Ascending aorta (tissue), 2 donors: ENCODE results near the gene PRUNE2. TPM values are rescaled to one million over a fixed set of nuclear protein-coding genes. Genes with fewer than 3 reads are reported as not detected.

Experiments
- DNase-seq, 2 donors: peaks; one replicate each; pipeline ENCODE4 v3.0.0-alpha.2; 2019; ENCODE audit warnings: low spot score in 2 of 2
- H3K27ac ChIP-seq, 2 donors: fragments of 200-600 bp; sonication (generic); one replicate each; pipeline ENCODE4 v1.5.1; 2016 to 2017; ENCODE audit warnings: mild to moderate bottlenecking in 1 of 2
- H3K27me3 ChIP-seq: fragments of 200-600 bp; sonication (generic); one replicate; pipeline ENCODE4 v1.5.1; 2017
- H3K36me3 ChIP-seq, 2 donors: fragments of 200-600 bp; sonication (generic); one replicate each; pipeline ENCODE4 v1.5.1; 2016
- H3K4me1 ChIP-seq, 2 donors: fragments of 200-600 bp; sonication (generic); one replicate each; pipeline ENCODE4 v1.5.1; 2016 to 2017; ENCODE audit warnings: mild to moderate bottlenecking in 1 of 2
- H3K4me3 ChIP-seq, 2 donors: fragments of 200-600 bp; sonication (generic); one replicate each; pipeline ENCODE4 v1.5.1; 2016 to 2017; ENCODE audit warnings: mild to moderate bottlenecking in 1 of 2
- H3K9me3 ChIP-seq, 2 donors: fragments of 200-600 bp; sonication (generic); one replicate each; pipeline ENCODE4 v1.5.1; 2016
- intact Hi-C: fragments of 100-400 bp; cut with DNase I; formaldehyde crosslinking; loops from one replicate; pipeline ENCODE4 v1.15.1; 2023
- total RNA-seq: library from RNA; depleted of rRNA; stranded (reverse); fragments of >200 nt; gene quantifications from one replicate; pipeline ENCODE4 v1.1.0, GENCODE V29; 2016
- TF ChIP-seq, protein P1 (sequence below), 3 experiments: fragments of 200-600 bp in 2 of 3; fragments of 450-650 bp in 1 of 3; sonication (generic) in 2 of 3; IDR thresholded peaks; one replicate each; pipeline ENCODE4 v1.5.1; 2016 to 2019; ENCODE audit warnings: antibody characterized with exemption in 3 of 3, mild to moderate bottlenecking in 1 of 3, moderate library complexity in 1 of 3

The PRUNE2 gene
- total RNA-seq, 1 donor from 2014 or later = 200 TPM

DNA sequence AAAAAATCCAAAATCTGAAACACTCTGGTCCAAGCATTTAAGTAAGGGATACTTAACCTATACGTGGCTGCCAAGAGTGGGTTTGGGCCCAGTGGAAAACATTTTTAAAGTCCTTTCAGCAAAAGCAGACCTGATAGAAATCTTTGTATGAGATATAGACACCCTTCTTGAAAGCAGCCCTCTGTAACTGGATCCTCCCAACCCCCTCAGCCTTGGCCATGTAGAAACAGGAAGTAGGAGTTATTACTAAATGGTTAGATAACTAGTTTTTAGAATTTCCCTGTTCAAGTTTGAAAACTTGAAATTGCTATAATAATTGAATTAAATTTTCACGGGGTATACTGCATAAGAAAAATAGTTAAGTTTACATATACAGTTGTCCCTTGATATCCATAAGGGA, 253.0 kb downstream of the PRUNE2 start:
- TF ChIP-seq, protein P1, sequence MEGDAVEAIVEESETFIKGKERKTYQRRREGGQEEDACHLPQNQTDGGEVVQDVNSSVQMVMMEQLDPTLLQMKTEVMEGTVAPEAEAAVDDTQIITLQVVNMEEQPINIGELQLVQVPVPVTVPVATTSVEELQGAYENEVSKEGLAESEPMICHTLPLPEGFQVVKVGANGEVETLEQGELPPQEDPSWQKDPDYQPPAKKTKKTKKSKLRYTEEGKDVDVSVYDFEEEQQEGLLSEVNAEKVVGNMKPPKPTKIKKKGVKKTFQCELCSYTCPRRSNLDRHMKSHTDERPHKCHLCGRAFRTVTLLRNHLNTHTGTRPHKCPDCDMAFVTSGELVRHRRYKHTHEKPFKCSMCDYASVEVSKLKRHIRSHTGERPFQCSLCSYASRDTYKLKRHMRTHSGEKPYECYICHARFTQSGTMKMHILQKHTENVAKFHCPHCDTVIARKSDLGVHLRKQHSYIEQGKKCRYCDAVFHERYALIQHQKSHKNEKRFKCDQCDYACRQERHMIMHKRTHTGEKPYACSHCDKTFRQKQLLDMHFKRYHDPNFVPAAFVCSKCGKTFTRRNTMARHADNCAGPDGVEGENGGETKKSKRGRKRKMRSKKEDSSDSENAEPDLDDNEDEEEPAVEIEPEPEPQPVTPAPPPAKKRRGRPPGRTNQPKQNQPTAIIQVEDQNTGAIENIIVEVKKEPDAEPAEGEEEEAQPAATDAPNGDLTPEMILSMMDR (IDR thresholded peaks at IDR 0.05) = no peak
- Histone ChIP-seq H3K4me3 (no peak overlapping the region), H3K27me3 (no peaks in the 10 kb centered on the region), H3K36me3 (peaks cover 8 to 20% of the 10 kb centered on the region in 2 donors), H3K9me3 (no peaks in the 10 kb centered on the region), H3K27ac (peak overlapping the region; percentile 62 to 74), H3K4me1 (peaks cover 0 to 51% of the 10 kb centered on the region in 2 donors)
- DNase-seq = no peak
- intact Hi-C loops = loop anchor here (10.0 kb wide), 3 partner anchors 162 to 1418 kb away; partner anchors contain the start of gene PRUNE2

DNA sequence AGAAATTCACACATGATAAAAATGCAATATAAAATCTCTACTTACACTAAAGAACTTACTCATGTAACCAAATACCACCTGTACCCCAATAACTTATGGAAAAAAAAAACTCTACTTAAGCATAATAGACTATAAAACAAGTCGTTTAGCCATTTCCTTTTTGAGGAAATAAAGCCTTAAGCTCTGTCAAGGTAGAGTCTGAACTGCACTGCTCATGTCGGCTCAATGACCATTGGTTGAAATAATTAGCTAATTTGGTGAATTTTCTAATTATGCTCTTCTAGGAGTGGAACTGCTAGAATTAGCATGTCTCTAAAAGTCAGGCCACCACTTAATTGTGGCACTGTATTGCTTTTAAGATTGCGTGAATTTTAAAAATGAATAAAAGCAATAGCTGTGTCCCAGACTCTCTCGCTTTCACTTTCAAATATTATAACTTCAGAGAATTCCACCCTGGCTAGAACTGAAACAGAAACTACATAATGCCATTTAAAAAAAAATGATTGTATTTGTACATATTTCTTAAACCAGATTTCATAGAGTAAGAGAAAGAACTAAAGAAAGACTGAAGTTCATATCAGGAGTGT, 254.7 kb downstream of the PRUNE2 start:
- Histone ChIP-seq H3K36me3 (peaks cover 8 to 25% of the 10 kb centered on the region in 2 donors), H3K4me3 (peak overlapping the region; percentile 12 to 35), H3K27ac (peak overlapping the region; percentile 31 to 54), H3K27me3 (no peaks in the 10 kb centered on the region), H3K4me1 (peaks cover 0 to 41% of the 10 kb centered on the region in 2 donors), H3K9me3 (no peaks in the 10 kb centered on the region)
- intact Hi-C loops = loop anchor here (10.0 kb wide), 3 partner anchors 164 to 1416 kb away; partner anchors contain the start of gene PRUNE2
- DNase-seq = no peak
- TF ChIP-seq, protein P1 (IDR thresholded peaks at IDR 0.05) = no peak

DNA sequence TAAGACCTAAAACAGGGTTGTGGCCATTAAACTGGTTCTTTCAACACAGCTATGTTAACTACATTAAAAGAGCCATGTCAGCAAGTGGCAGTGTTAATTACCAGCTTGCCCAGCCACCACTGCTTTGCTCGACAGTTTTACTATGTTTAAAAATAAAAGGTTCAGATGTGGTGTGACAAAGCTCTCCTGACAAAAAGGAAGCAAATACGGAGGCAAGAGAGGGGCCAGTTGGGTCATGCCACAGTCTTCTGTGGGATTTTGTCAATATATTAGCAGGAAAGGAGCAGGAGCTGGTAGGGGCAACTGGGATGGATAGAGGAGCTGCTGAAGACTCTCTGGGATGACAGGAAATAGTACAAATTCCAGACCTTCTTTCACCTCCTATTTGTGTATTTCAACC, 255.2 kb downstream of the PRUNE2 start:
- Histone ChIP-seq H3K27ac (peak overlapping the region; percentile 31 to 50), H3K4me1 (peaks cover 0 to 43% of the 10 kb centered on the region in 2 donors), H3K4me3 (peak overlapping the region in 1 of 2 donors; percentile 35), H3K27me3 (no peaks in the 10 kb centered on the region), H3K9me3 (no peaks in the 10 kb centered on the region), H3K36me3 (peaks cover 8 to 25% of the 10 kb centered on the region in 2 donors)
- TF ChIP-seq, protein P1 (IDR thresholded peaks at IDR 0.05) = no peak
- no peak for DNase-seq
- intact Hi-C loops = loop anchor here (10.0 kb wide), 3 partner anchors 164 to 1416 kb away; partner anchors contain the start of gene PRUNE2

DNA sequence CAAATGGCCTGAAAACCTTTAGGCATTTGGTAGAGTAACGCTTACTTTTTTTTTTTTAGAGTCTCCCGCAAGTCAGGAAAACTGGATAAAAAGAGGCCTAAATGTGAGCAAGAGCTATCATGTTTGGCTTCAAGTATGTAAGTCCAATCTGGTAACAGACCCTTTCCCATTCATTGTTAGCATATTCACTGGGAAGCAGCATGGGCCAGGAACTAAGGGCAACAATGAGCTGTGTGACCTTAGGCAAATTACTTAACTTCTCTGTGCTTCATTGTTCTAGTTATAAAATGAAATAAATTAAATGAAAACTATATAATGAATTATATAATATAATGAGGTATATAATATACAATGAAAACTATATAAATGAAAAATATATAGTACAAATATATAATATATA, 256.0 kb downstream of the PRUNE2 start:
- TF ChIP-seq, protein P1 (IDR thresholded peaks at IDR 0.05) = no peak
- Histone ChIP-seq H3K4me1 (peaks cover 0 to 35% of the 10 kb centered on the region in 2 donors), H3K36me3 (peaks cover 11 to 25% of the 10 kb centered on the region in 2 donors), H3K9me3 (no peaks in the 10 kb centered on the region), H3K27ac (no peak overlapping the region), H3K4me3 (no peak overlapping the region), H3K27me3 (no peaks in the 10 kb centered on the region)
- no peak for DNase-seq
- intact Hi-C loops = loop anchor here (10.0 kb wide), 3 partner anchors 165 to 1415 kb away; partner anchors contain the start of gene PRUNE2

DNA sequence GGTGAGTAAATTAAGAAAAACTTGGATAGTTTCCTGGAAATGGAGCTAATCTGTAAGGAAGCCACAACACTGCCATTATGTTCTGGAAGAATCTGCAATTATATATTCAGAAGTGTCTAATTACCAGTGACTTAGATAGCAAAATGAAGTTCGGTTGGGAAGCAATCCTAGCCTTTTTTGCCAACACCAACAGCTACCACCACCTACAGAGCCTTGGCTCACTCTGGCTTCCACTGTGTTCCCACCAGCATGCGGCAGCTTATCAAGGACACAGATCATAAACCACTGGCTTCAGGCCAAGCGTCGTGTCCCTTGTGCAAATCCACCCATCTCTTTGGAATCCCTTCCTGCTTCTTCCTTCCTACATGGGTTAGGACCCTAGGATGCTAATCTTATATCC, 259.7 kb downstream of the PRUNE2 start:
- H3K4me1 ChIP-seq = peaks cover 2 to 15% of the 10 kb centered on the region in 2 donors
- DNase-seq = no peak
- TF ChIP-seq, protein P1 (IDR thresholded peaks at IDR 0.05) = no peak
- intact Hi-C loops = no loop called here
- no peaks in the 10 kb centered on the region for H3K27me3 ChIP-seq
- H3K36me3 ChIP-seq = peaks cover 30 to 52% of the 10 kb centered on the region in 2 donors
- H3K4me3 ChIP-seq = no peak overlapping the region
- no peaks in the 10 kb centered on the region for H3K9me3 ChIP-seq
- H3K27ac ChIP-seq = no peak overlapping the region
